HEK293 (cell line): Measurements from ENCODE around the gene DNAJB11.

Experiments used
- BCL11B ChIP-seq: fragments of 450-650 bp; formaldehyde crosslinking; IDR thresholded peaks from 2 replicates; pipeline ENCODE4 v1.5.1; 2016; ENCODE audit warnings: low read depth, missing biosample characterization, missing genetic modification characterization
- GLI4 ChIP-seq: fragments of 450-650 bp; formaldehyde crosslinking; IDR thresholded peaks from 2 replicates; pipeline ENCODE4 v1.5.1; 2016; ENCODE audit warnings: missing biosample characterization, missing genetic modification characterization
- HOXA7 ChIP-seq: sonication (generic); formaldehyde crosslinking; IDR thresholded peaks from 2 replicates; pipeline ENCODE4 v1.8.1; 2022; ENCODE audit warnings: missing genetic modification reagents, borderline replicate concordance
- HOXD13 ChIP-seq: sonication (generic); formaldehyde crosslinking; IDR thresholded peaks from 2 replicates; pipeline ENCODE4 v1.8.0; 2022; ENCODE audit warnings: missing genetic modification reagents, borderline replicate concordance
- IKZF3 ChIP-seq: fragments of 450-650 bp; IDR thresholded peaks from 2 replicates; pipeline ENCODE4 v1.5.0; 2018; ENCODE audit warnings: missing biosample characterization, mild to moderate bottlenecking, missing genetic modification characterization, moderate library complexity
- KLF16 ChIP-seq: fragments of 450-650 bp; formaldehyde crosslinking; IDR thresholded peaks from 2 replicates; pipeline ENCODE4 v1.5.1; 2017; ENCODE audit warnings: missing biosample characterization, missing genetic modification characterization
- RBAK ChIP-seq: fragments of 450-650 bp; formaldehyde crosslinking; IDR thresholded peaks from 2 replicates; pipeline ENCODE4 v1.5.1; 2016; ENCODE audit warnings: missing biosample characterization, missing genetic modification characterization
- SCRT2 ChIP-seq: fragments of 450-650 bp; formaldehyde crosslinking; IDR thresholded peaks from 2 replicates; pipeline ENCODE4 v1.5.1; 2016; ENCODE audit warnings: missing biosample characterization, missing genetic modification characterization
- SP2 ChIP-seq: fragments of 450-650 bp; formaldehyde crosslinking; IDR thresholded peaks from 2 replicates; pipeline ENCODE4 v1.5.1; 2016; ENCODE audit warnings: missing biosample characterization, missing genetic modification characterization
- WT1 ChIP-seq: fragments of 450-650 bp; formaldehyde crosslinking; IDR thresholded peaks from 2 replicates; pipeline ENCODE4 v1.5.1; 2016; ENCODE audit warnings: missing biosample characterization, missing genetic modification characterization
- ZBTB1 ChIP-seq: fragments of 450-650 bp; formaldehyde crosslinking; IDR thresholded peaks from 2 replicates; pipeline ENCODE4 v1.5.1; 2016; ENCODE audit warnings: missing biosample characterization, missing genetic modification characterization
- ZNF335 ChIP-seq: fragments of 450-650 bp; formaldehyde crosslinking; conservative IDR thresholded peaks from 2 replicates; pipeline ENCODE4 v1.5.1; 2016; ENCODE audit warnings: missing biosample characterization, missing genetic modification characterization
- ZNF529 ChIP-seq: fragments of 450-650 bp; formaldehyde crosslinking; IDR thresholded peaks from 2 replicates; pipeline ENCODE4 v1.5.1; 2017; ENCODE audit warnings: missing genetic modification characterization, missing biosample characterization; ENCODE audit not compliant: insufficient replicate concordance
- ZNF548 ChIP-seq: fragments of 450-650 bp; formaldehyde crosslinking; IDR thresholded peaks from 2 replicates; pipeline ENCODE4 v1.5.1; 2016; ENCODE audit warnings: missing biosample characterization, missing genetic modification characterization
- ZNF654 ChIP-seq: fragments of 450-650 bp; formaldehyde crosslinking; IDR thresholded peaks from 2 replicates; pipeline ENCODE4 v1.5.1; 2016; ENCODE audit warnings: low read depth, missing biosample characterization, missing genetic modification characterization
- ZNF701 ChIP-seq: fragments of 450-650 bp; formaldehyde crosslinking; IDR thresholded peaks from 2 replicates; pipeline ENCODE4 v1.5.1; 2016; ENCODE audit warnings: missing biosample characterization, missing genetic modification characterization
- ZNF707 ChIP-seq: fragments of 450-650 bp; formaldehyde crosslinking; IDR thresholded peaks from 2 replicates; pipeline ENCODE4 v1.5.1; 2016; ENCODE audit warnings: missing biosample characterization, missing genetic modification characterization
- ZXDB ChIP-seq: fragments of 450-650 bp; formaldehyde crosslinking; IDR thresholded peaks from 2 replicates; pipeline ENCODE4 v1.5.1; 2016; ENCODE audit warnings: missing biosample characterization, missing genetic modification characterization
- TF ChIP-seq, protein P1 (sequence below): fragments of 450-650 bp; formaldehyde crosslinking; IDR thresholded peaks from 2 replicates; pipeline ENCODE4 v1.5.1; 2016; ENCODE audit warnings: missing biosample characterization, missing genetic modification characterization, borderline replicate concordance
- TF ChIP-seq, protein P2 (sequence below): fragments of 450-650 bp; formaldehyde crosslinking; IDR thresholded peaks from 2 replicates; pipeline ENCODE4 v1.5.1; 2016; ENCODE audit warnings: missing biosample characterization, missing genetic modification characterization
- TF ChIP-seq, protein P3 (sequence below): fragments of 450-650 bp; formaldehyde crosslinking; IDR thresholded peaks from 2 replicates; pipeline ENCODE4 v1.5.1; 2016; ENCODE audit warnings: missing biosample characterization, missing genetic modification characterization
- TF ChIP-seq, protein P4 (sequence below): fragments of 450-650 bp; formaldehyde crosslinking; IDR thresholded peaks from 2 replicates; pipeline ENCODE4 v1.5.1; 2017; ENCODE audit warnings: missing biosample characterization, mild to moderate bottlenecking, missing genetic modification characterization, moderate library complexity

DNAJB11 gene

DNA sequence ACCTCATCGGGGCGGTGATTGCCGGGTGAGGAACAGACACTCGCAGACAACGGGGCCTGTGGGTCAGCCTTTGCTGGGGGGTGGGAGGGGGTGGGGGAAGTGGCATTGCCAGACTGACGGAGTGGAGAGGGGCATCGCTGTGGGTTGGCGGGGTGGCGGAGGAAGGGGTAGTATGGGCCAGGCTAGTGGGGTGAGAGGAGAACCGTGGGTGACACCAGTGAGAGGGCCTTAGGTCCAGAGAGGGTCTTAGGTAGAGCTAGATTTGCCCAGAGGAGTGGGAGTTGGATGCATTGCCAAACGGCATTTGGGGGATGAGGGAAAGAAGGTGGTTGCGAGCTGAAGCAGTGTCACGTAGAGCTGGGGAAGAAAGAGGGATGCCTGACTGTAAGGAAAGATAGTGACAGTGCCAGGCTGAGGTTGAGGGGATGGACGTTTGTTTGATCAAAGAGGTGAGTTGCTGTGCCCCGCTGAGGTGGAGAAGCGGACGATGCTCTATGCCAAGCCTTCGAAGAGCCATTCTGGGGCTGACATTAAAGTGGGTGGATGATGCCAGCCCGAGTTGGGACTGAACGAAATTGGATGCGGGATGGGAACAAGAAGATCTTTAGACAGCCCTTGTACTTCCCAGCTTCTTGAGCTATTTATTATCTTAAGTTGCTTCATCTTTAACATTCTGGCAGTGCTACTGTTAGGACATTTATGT, 572 bp downstream of the DNAJB11 start (continued):
- TF ChIP-seq, protein P1, sequence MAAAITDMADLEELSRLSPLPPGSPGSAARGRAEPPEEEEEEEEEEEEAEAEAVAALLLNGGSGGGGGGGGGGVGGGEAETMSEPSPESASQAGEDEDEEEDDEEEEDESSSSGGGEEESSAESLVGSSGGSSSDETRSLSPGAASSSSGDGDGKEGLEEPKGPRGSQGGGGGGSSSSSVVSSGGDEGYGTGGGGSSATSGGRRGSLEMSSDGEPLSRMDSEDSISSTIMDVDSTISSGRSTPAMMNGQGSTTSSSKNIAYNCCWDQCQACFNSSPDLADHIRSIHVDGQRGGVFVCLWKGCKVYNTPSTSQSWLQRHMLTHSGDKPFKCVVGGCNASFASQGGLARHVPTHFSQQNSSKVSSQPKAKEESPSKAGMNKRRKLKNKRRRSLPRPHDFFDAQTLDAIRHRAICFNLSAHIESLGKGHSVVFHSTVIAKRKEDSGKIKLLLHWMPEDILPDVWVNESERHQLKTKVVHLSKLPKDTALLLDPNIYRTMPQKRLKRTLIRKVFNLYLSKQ (tag by site-specific recombination) = no peak
- TF ChIP-seq ZNF707 (tag by site-specific recombination) = no peak
- TF ChIP-seq ZBTB1 = no peak
- no peak for TF ChIP-seq SP2 (tag by site-specific recombination)
- no peak for TF ChIP-seq KLF16 (tag by site-specific recombination)
- no peak for TF ChIP-seq ZNF529 (tag by site-specific recombination)
- TF ChIP-seq ZNF335 (tag by site-specific recombination) = peak; percentile 73
- no peak for TF ChIP-seq ZNF548 (tag by site-specific recombination)
- TF ChIP-seq, protein P2, sequence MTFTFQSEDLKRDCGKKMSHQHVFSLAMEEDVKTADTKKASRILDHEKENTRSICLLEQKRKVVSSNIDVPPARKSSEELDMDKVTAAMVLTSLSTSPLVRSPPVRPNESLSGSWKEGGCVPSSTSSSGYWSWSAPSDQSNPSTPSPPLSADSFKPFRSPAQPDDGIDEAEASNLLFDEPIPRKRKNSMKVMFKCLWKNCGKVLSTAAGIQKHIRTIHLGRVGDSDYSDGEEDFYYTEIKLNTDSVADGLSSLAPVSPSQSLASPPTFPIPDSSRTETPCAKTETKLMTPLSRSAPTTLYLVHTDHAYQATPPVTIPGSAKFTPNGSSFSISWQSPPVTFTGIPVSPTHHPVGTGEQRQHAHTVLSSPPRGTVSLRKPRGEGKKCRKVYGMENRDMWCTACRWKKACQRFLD (tag by site-specific recombination) = no peak
- no peak for TF ChIP-seq ZNF654 (tag by site-specific recombination)
- TF ChIP-seq HOXD13 (CRISPR knock-in tag) = no peak
- TF ChIP-seq SCRT2 (tag by site-specific recombination) = peak; percentile 57
- no peak for TF ChIP-seq ZXDB (tag by site-specific recombination)
- TF ChIP-seq RBAK (tag by site-specific recombination) = no peak
- TF ChIP-seq HOXA7 (CRISPR knock-in tag) = no peak
- no peak for TF ChIP-seq GLI4 (tag by site-specific recombination)
- no peak for TF ChIP-seq WT1 (tag by site-specific recombination)
- TF ChIP-seq, protein P3, sequence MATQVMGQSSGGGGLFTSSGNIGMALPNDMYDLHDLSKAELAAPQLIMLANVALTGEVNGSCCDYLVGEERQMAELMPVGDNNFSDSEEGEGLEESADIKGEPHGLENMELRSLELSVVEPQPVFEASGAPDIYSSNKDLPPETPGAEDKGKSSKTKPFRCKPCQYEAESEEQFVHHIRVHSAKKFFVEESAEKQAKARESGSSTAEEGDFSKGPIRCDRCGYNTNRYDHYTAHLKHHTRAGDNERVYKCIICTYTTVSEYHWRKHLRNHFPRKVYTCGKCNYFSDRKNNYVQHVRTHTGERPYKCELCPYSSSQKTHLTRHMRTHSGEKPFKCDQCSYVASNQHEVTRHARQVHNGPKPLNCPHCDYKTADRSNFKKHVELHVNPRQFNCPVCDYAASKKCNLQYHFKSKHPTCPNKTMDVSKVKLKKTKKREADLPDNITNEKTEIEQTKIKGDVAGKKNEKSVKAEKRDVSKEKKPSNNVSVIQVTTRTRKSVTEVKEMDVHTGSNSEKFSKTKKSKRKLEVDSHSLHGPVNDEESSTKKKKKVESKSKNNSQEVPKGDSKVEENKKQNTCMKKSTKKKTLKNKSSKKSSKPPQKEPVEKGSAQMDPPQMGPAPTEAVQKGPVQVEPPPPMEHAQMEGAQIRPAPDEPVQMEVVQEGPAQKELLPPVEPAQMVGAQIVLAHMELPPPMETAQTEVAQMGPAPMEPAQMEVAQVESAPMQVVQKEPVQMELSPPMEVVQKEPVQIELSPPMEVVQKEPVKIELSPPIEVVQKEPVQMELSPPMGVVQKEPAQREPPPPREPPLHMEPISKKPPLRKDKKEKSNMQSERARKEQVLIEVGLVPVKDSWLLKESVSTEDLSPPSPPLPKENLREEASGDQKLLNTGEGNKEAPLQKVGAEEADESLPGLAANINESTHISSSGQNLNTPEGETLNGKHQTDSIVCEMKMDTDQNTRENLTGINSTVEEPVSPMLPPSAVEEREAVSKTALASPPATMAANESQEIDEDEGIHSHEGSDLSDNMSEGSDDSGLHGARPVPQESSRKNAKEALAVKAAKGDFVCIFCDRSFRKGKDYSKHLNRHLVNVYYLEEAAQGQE (tag by site-specific recombination) = no peak
- TF ChIP-seq BCL11B (tag by site-specific recombination) = no peak
- no peak for TF ChIP-seq ZNF701 (tag by site-specific recombination)
- TF ChIP-seq, protein P4, sequence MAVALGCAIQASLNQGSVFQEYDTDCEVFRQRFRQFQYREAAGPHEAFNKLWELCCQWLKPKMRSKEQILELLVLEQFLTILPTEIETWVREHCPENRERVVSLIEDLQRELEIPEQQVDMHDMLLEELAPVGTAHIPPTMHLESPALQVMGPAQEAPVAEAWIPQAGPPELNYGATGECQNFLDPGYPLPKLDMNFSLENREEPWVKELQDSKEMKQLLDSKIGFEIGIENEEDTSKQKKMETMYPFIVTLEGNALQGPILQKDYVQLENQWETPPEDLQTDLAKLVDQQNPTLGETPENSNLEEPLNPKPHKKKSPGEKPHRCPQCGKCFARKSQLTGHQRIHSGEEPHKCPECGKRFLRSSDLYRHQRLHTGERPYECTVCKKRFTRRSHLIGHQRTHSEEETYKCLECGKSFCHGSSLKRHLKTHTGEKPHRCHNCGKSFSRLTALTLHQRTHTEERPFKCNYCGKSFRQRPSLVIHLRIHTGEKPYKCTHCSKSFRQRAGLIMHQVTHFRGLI = no peak
- no peak for TF ChIP-seq IKZF3 (tag by site-specific recombination)
